ENCODE data around the gene ADAD1.

ADAD1 gene

GRCh38 chr4:122456231-122457116 lies 77.7 kb downstream of the ADAD1 start, which contains the start of gene IL2:
TSS of gene IL2 (minus strand) at chr4:122456725. CDS start at chr4:122456440, 285 bp downstream.
- no peak for DNase-seq

- no peak for DNase-seq
Observed at GRCh38 chr4:122458625-122459024, 79.8 kb downstream of the ADAD1 start.

GRCh38 chr4:122469457-122469856 lies 90.6 kb downstream of the ADAD1 start:
- DNase-seq = no peak

GRCh38 chr4:122475233-122475632 lies 96.4 kb downstream of the ADAD1 start:
- DNase-seq = no peak

- no peak for DNase-seq
Observed at GRCh38 chr4:122476126-122476525, 97.3 kb downstream of the ADAD1 start.

GRCh38 chr4:122476745-122477144 lies 97.9 kb downstream of the ADAD1 start:
- no peak for DNase-seq

Data from DMS79 treated with DMSO at 0.1 percent for 48 hours (cell line).